Activated naive CD4-positive, alpha-beta T cell treated with anti-CD3 and anti-CD28 coated beads, Interleukin-2, amount 50 U/mL, for 24 hours (primary cell): ENCODE data around the gene PCDHGA1.
"Not testable (repeated sequence)": the region's sequence is repeated elsewhere in the genome, so short reads cannot be mapped to it uniquely, and the experiment has no call there.

ENCODE experiments used
- H3K27ac Mint-ChIP-seq: one replicate; pipeline ENCODE4 v1.8.0; 2021; ENCODE audit warnings: mild to moderate bottlenecking, mixed read lengths
- H3K27me3 Mint-ChIP-seq: one replicate; pipeline ENCODE4 v1.8.0; 2021; ENCODE audit warnings: mixed read lengths
- H3K36me3 Mint-ChIP-seq: one replicate; pipeline ENCODE4 v1.8.0; 2021; ENCODE audit warnings: mixed read lengths
- H3K4me1 Mint-ChIP-seq: one replicate; pipeline ENCODE4 v1.8.0; 2021; ENCODE audit warnings: mixed read lengths
- H3K4me3 Mint-ChIP-seq: one replicate; pipeline ENCODE4 v1.8.0; 2021; ENCODE audit warnings: mild to moderate bottlenecking, mixed read lengths
- H3K9me3 Mint-ChIP-seq: one replicate; pipeline ENCODE4 v1.8.0; 2021; ENCODE audit warnings: mixed read lengths

PCDHGA1 gene

GRCh38 chr5:141411575-141411974, 81.3 kb downstream of the PCDHGA1 start:
- peaks cover 56% of the 10 kb centered on the region for H3K27me3 Mint-ChIP-seq
- peaks cover 17% of the 10 kb centered on the region for H3K9me3 Mint-ChIP-seq
- peaks cover 18% of the 10 kb centered on the region for H3K4me1 Mint-ChIP-seq
- H3K36me3 Mint-ChIP-seq: peaks cover 22% of the 10 kb centered on the region
- no peak overlapping the region for H3K4me3 Mint-ChIP-seq
- no peak overlapping the region for H3K27ac Mint-ChIP-seq

GRCh38 chr5:141412854-141413539, 82.7 kb downstream of the PCDHGA1 start, which contains the start of gene PCDHGA10:
Gene PCDHGA10, plus strand, starts transcription at chr5:141412987. Its CDS starts 189 bp downstream, at chr5:141413176.
- Mint-ChIP-seq H3K4me1 (peaks cover 18% of the 10 kb centered on the region), H3K27ac (peak within 1 kb of the TSS; percentile 33), H3K9me3 (peaks cover 20% of the 10 kb centered on the region)

GRCh38 chr5:141413540-141414069, 83.3 kb downstream of the PCDHGA1 start:
- Mint-ChIP-seq H3K4me1 (peaks cover 18% of the 10 kb centered on the region), H3K36me3 (peaks cover 25% of the 10 kb centered on the region), H3K9me3 (peaks cover 21% of the 10 kb centered on the region), H3K4me3 (peak overlapping the region; percentile 90), H3K27me3 (peaks cover 56% of the 10 kb centered on the region), H3K27ac (peak overlapping the region; percentile 33)

More at GRCh38 chr5:141412854-141413539, 82.7 kb downstream of the PCDHGA1 start, which contains the start of gene PCDHGA10:
- H3K36me3 Mint-ChIP-seq: peaks cover 23% of the 10 kb centered on the region
- peak within 1 kb of the TSS; percentile 90 for H3K4me3 Mint-ChIP-seq
- H3K27me3 Mint-ChIP-seq: peaks cover 55% of the 10 kb centered on the region

- Mint-ChIP-seq H3K36me3 (peaks cover 24% of the 10 kb centered on the region), H3K4me3 (peak overlapping the region; percentile 9), H3K27ac (peak overlapping the region; percentile 25), H3K9me3 (peaks cover 18% of the 10 kb centered on the region), H3K4me1 (peaks cover 18% of the 10 kb centered on the region), H3K27me3 (peaks cover 52% of the 10 kb centered on the region)
These were observed 84.4 kb downstream of the PCDHGA1 start for GRCh38 chr5:141414548-141415274.

GRCh38 chr5:141415275-141415618, 84.9 kb downstream of the PCDHGA1 start:
- H3K4me3 Mint-ChIP-seq: peak overlapping the region; percentile 44
- not testable (repeated sequence) for H3K27ac Mint-ChIP-seq
- H3K9me3 Mint-ChIP-seq: peaks cover 15% of the 10 kb centered on the region
- H3K27me3 Mint-ChIP-seq: peaks cover 52% of the 10 kb centered on the region
- peaks cover 25% of the 10 kb centered on the region for H3K36me3 Mint-ChIP-seq
- H3K4me1 Mint-ChIP-seq: peaks cover 17% of the 10 kb centered on the region

GRCh38 chr5:141417494-141418172, 87.3 kb downstream of the PCDHGA1 start, which contains the start of gene PCDHGB7:
Gene PCDHGB7, plus strand, starts transcription at chr5:141417677. Its CDS starts 183 bp downstream, at chr5:141417860.
- H3K27me3 Mint-ChIP-seq: peaks cover 60% of the 10 kb centered on the region
- H3K9me3 Mint-ChIP-seq: peaks cover 20% of the 10 kb centered on the region
- H3K27ac Mint-ChIP-seq: peak within 1 kb of the TSS; percentile 41

GRCh38 chr5:141419074-141419880, 89.0 kb downstream of the PCDHGA1 start:
- H3K27ac Mint-ChIP-seq: peak overlapping the region; percentile 38
- peaks cover 3% of the 10 kb centered on the region for H3K4me1 Mint-ChIP-seq
- peak overlapping the region; percentile 12 for H3K4me3 Mint-ChIP-seq
- H3K9me3 Mint-ChIP-seq: peaks cover 25% of the 10 kb centered on the region
- peaks cover 28% of the 10 kb centered on the region for H3K36me3 Mint-ChIP-seq
- H3K27me3 Mint-ChIP-seq: peaks cover 58% of the 10 kb centered on the region

More at GRCh38 chr5:141417494-141418172, 87.3 kb downstream of the PCDHGA1 start, which contains the start of gene PCDHGB7:
- peaks cover 31% of the 10 kb centered on the region for H3K36me3 Mint-ChIP-seq
- peak within 1 kb of the TSS; percentile 44 for H3K4me3 Mint-ChIP-seq
- H3K4me1 Mint-ChIP-seq: peaks cover 15% of the 10 kb centered on the region

GRCh38 chr5:141420855-141421488, 90.7 kb downstream of the PCDHGA1 start, which contains the start of gene PCDHGA11:
Gene PCDHGA11, plus strand, starts transcription at chr5:141421051. Its CDS starts 177 bp downstream, at chr5:141421228.
- H3K4me3 Mint-ChIP-seq: peak within 1 kb of the TSS; percentile 70
- peaks cover 59% of the 10 kb centered on the region for H3K27me3 Mint-ChIP-seq
- H3K36me3 Mint-ChIP-seq: peaks cover 27% of the 10 kb centered on the region
- peak within 1 kb of the TSS; percentile 17 for H3K27ac Mint-ChIP-seq
- H3K4me1 Mint-ChIP-seq: no peaks in the 10 kb centered on the region
- peaks cover 26% of the 10 kb centered on the region for H3K9me3 Mint-ChIP-seq

GRCh38 chr5:141421489-141421855, 91.2 kb downstream of the PCDHGA1 start:
- peak overlapping the region; percentile 17 for H3K27ac Mint-ChIP-seq

GRCh38 chr5:141422742-141423291, 92.5 kb downstream of the PCDHGA1 start:
- H3K9me3 Mint-ChIP-seq: peaks cover 28% of the 10 kb centered on the region
- no peak overlapping the region for H3K4me3 Mint-ChIP-seq
- H3K36me3 Mint-ChIP-seq: peaks cover 25% of the 10 kb centered on the region
- H3K27me3 Mint-ChIP-seq: peaks cover 62% of the 10 kb centered on the region
- H3K27ac Mint-ChIP-seq: no peak overlapping the region
- no peaks in the 10 kb centered on the region for H3K4me1 Mint-ChIP-seq

More at GRCh38 chr5:141421489-141421855, 91.2 kb downstream of the PCDHGA1 start:
- Mint-ChIP-seq H3K27me3 (peaks cover 60% of the 10 kb centered on the region), H3K4me1 (no peaks in the 10 kb centered on the region), H3K9me3 (peaks cover 26% of the 10 kb centered on the region), H3K4me3 (peak overlapping the region; percentile 70), H3K36me3 (peaks cover 27% of the 10 kb centered on the region)

GRCh38 chr5:141427783-141428426, 97.6 kb downstream of the PCDHGA1 start:
- peaks cover 32% of the 10 kb centered on the region for H3K9me3 Mint-ChIP-seq
- no peak overlapping the region for H3K4me3 Mint-ChIP-seq
- H3K27me3 Mint-ChIP-seq: peaks cover 56% of the 10 kb centered on the region
- peaks cover 18% of the 10 kb centered on the region for H3K36me3 Mint-ChIP-seq
- no peak overlapping the region for H3K27ac Mint-ChIP-seq
- peaks cover 16% of the 10 kb centered on the region for H3K4me1 Mint-ChIP-seq

- H3K27ac Mint-ChIP-seq: peak within 1 kb of the TSS; percentile 30
- H3K27me3 Mint-ChIP-seq: peaks cover 55% of the 10 kb centered on the region
- H3K9me3 Mint-ChIP-seq: peaks cover 40% of the 10 kb centered on the region
- peaks cover 22% of the 10 kb centered on the region for H3K36me3 Mint-ChIP-seq
- peak within 1 kb of the TSS; percentile 84 for H3K4me3 Mint-ChIP-seq
- H3K4me1 Mint-ChIP-seq: peaks cover 16% of the 10 kb centered on the region
These were observed 100.2 kb downstream of the PCDHGA1 start, which contains the start of gene PCDHGA12 for GRCh38 chr5:141430332-141431113. Gene PCDHGA12, plus strand, starts transcription at chr5:141430507. Its CDS starts 253 bp downstream, at chr5:141430760.

GRCh38 chr5:141431286-141431685, 101.0 kb downstream of the PCDHGA1 start:
- H3K27me3 Mint-ChIP-seq: peaks cover 52% of the 10 kb centered on the region
- H3K4me1 Mint-ChIP-seq: peaks cover 16% of the 10 kb centered on the region
- peak overlapping the region; percentile 2 for H3K4me3 Mint-ChIP-seq
- no peak overlapping the region for H3K27ac Mint-ChIP-seq
- peaks cover 22% of the 10 kb centered on the region for H3K36me3 Mint-ChIP-seq
- H3K9me3 Mint-ChIP-seq: peaks cover 41% of the 10 kb centered on the region
